Neuronal stem cell (in vitro differentiated cells): Measurements from ENCODE around the gene FAM151B.

Experiments
- DNase-seq: peaks from one replicate; pipeline ENCODE4 v3.0.0-alpha.2; 2013; ENCODE audit warnings: low spot score
- H2AFZ ChIP-seq: one replicate; pipeline ENCODE4 v1.6.1; 2013; ENCODE audit warnings: mild to moderate bottlenecking, low read length, inconsistent platforms
- H2AK5ac ChIP-seq: 2 replicates; pipeline ENCODE4 v1.6.1; 2013; ENCODE audit warnings: low read depth, mild to moderate bottlenecking, inconsistent platforms, low read length, moderate library complexity, mixed read lengths
- H2BK120ac ChIP-seq: 2 replicates; pipeline ENCODE4 v1.6.1; 2013; ENCODE audit warnings: low read depth, mild to moderate bottlenecking, inconsistent platforms, low read length, moderate library complexity, mixed read lengths
- H2BK12ac ChIP-seq: one replicate; pipeline ENCODE4 v1.6.1; 2013; ENCODE audit warnings: low read length, inconsistent platforms
- H2BK15ac ChIP-seq: 2 replicates; pipeline ENCODE4 v1.6.1; 2013; ENCODE audit warnings: mild to moderate bottlenecking, low read length, inconsistent platforms, mixed read lengths
- H2BK5ac ChIP-seq: one replicate; pipeline ENCODE4 v1.6.1; 2013; ENCODE audit warnings: inconsistent platforms, mild to moderate bottlenecking, low read length, moderate library complexity
- H3K14ac ChIP-seq: one replicate; pipeline ENCODE4 v1.6.1; 2013; ENCODE audit warnings: low read length, inconsistent platforms
- H3K18ac ChIP-seq: 2 replicates; pipeline ENCODE4 v1.6.1; 2013; ENCODE audit warnings: low read length, inconsistent platforms
- H3K23ac ChIP-seq: 2 replicates; pipeline ENCODE4 v1.6.1; 2013; ENCODE audit warnings: low read depth, mild to moderate bottlenecking, mixed read lengths, low read length, inconsistent platforms; ENCODE audit not compliant: poor library complexity
- H3K27ac ChIP-seq: replicated peaks from 3 replicates; pipeline ENCODE4 v1.5.1; 2013; ENCODE audit warnings: low read length, inconsistent platforms
- H3K27me3 ChIP-seq, 3 experiments: 2 replicates each; pipeline ENCODE4 v1.6.1; 2013; ENCODE audit warnings: low read length in 3 of 3, mild to moderate bottlenecking in 2 of 3, inconsistent platforms in 1 of 3, low read depth in 1 of 3, mixed read lengths in 1 of 3, moderate library complexity in 1 of 3; ENCODE audit not compliant: control insufficient read depth in 3 of 3, insufficient read depth in 3 of 3
- H3K36me3 ChIP-seq, 2 donors: replicated peaks in 1 of 2; 2 replicates each; pipeline ENCODE4 v1.6.1; 2013; ENCODE audit warnings: low read length in 2 of 2; ENCODE audit not compliant: control insufficient read depth in 2 of 2, insufficient read depth in 2 of 2
- H3K4ac ChIP-seq: 2 replicates; pipeline ENCODE4 v1.6.1; 2013; ENCODE audit warnings: inconsistent platforms, mild to moderate bottlenecking, low read length, moderate library complexity
- H3K4me1 ChIP-seq, 2 donors: 1 replicate in 1 of 2; 2 replicates in 1 of 2; pipeline ENCODE4 v1.6.1; 2013; ENCODE audit warnings: low read length in 2 of 2, low read depth in 1 of 2; ENCODE audit not compliant: control insufficient read depth in 2 of 2, insufficient read depth in 1 of 2
- H3K4me2 ChIP-seq: one replicate; pipeline ENCODE4 v1.6.1; 2013; ENCODE audit warnings: mild to moderate bottlenecking, low read length, inconsistent platforms; ENCODE audit not compliant: insufficient read depth, poor library complexity, severe bottlenecking
- H3K4me3 ChIP-seq, 2 donors: 2 replicates each; pipeline ENCODE4 v1.5.1; 2013; ENCODE audit warnings: low read length in 2 of 2, mild to moderate bottlenecking in 2 of 2, inconsistent platforms in 1 of 2, moderate library complexity in 1 of 2
- H3K79me1 ChIP-seq: one replicate; pipeline ENCODE4 v1.6.1; 2013; ENCODE audit warnings: low read depth, mild to moderate bottlenecking, inconsistent platforms, low read length, moderate library complexity
- H3K9ac ChIP-seq: one replicate; pipeline ENCODE4 v1.6.1; 2013; ENCODE audit warnings: mild to moderate bottlenecking, low read depth, low read length, inconsistent platforms; ENCODE audit not compliant: poor library complexity
- H3K9me3 ChIP-seq, 2 donors: replicated peaks in 1 of 2; 2 replicates each; pipeline versions ENCODE3 to v1.6.1; 2013; ENCODE audit warnings: low read length in 2 of 2, mild to moderate bottlenecking in 2 of 2, inconsistent platforms in 1 of 2, low read depth in 1 of 2, mixed read lengths in 1 of 2, moderate library complexity in 1 of 2; ENCODE audit not compliant: control insufficient read depth in 2 of 2, insufficient read depth in 1 of 2
- H4K8ac ChIP-seq: one replicate; pipeline ENCODE4 v1.6.1; 2013; ENCODE audit warnings: low read depth, mild to moderate bottlenecking, inconsistent platforms, low read length, moderate library complexity
- H4K91ac ChIP-seq: one replicate; pipeline ENCODE4 v1.6.1; 2013; ENCODE audit warnings: low read length, low read depth, mild to moderate bottlenecking, inconsistent platforms; ENCODE audit not compliant: poor library complexity
- WGBS, 2 donors: extraction: QIAGEN DNeasy Blood & Tissue Kit; methylation state at CpG; one replicate each; pipeline ENCODE4 v1.1.7; 2013; ENCODE audit warnings: missing lambda C conversion rate in 2 of 2, mixed read lengths in 1 of 2; ENCODE audit not compliant: insufficient read length in 2 of 2, insufficient replicate concordance in 1 of 2; ENCODE audit errors: extremely low coverage in 2 of 2; 5-methylcytosine and 5-hydroxymethylcytosine counted together

Gene FAM151B

GRCh38 chr5:80569961-80570786 is 82.3 kb downstream of the FAM151B start, which contains the start of gene ANKRD34B:
Gene ANKRD34B, minus strand, starts transcription at chr5:80570280. Its CDS starts 10,261 bp downstream, at chr5:80560019.
- Histone ChIP-seq H3K9ac (peak within 1 kb of the TSS; percentile 60), H3K23ac (peak within 1 kb of the TSS; percentile 77), H3K18ac (peak within 1 kb of the TSS; percentile 89), H2AFZ (peak within 1 kb of the TSS; percentile 97), H3K79me1 (no peaks in the 10 kb centered on the region), H2BK15ac (peak within 1 kb of the TSS; percentile 84), H3K27ac (no peak within 1 kb of the TSS), H3K4me3 (peak within 1 kb of the TSS; percentile 39 to 87), H4K91ac (no peak within 1 kb of the TSS), H2BK120ac (no peak within 1 kb of the TSS), H2AK5ac (no peak within 1 kb of the TSS), H3K36me3 (no peaks in the 10 kb centered on the region), H2BK5ac (peak within 1 kb of the TSS; percentile 14), H4K8ac (no peak within 1 kb of the TSS), H3K9me3 (no peaks in the 10 kb centered on the region), H3K27me3 (peaks cover 5 to 87% (median 27%) of the 10 kb centered on the region in 3 experiments), H3K4ac (no peak within 1 kb of the TSS), H3K4me1 (peaks cover 2 to 3% of the 10 kb centered on the region in 2 donors), H3K4me2 (peak within 1 kb of the TSS; percentile 99), H2BK12ac (no peak within 1 kb of the TSS), H3K14ac (no peak within 1 kb of the TSS)
- peak; percentile 42 for DNase-seq
- no CpG with 5 or more reads among the region's 73 CpGs for WGBS, 2 donors

DNA sequence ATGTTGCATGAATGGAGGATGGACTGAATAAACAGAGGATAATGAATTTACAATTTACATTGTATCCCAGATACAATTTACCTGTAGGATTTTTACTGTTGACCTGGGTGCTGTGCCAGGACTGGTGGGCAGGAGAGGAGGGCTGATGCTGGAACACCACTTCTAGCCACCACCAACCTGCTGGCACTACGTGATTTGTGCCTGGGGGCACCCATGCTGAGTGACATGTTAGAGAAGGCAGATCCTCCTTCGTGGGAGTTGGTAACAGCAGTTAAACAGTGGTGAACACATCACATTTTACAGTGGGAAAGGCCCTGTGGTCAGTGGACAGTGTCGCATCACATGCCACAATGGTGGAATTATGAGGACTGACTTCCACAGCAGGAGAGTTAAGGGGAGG is 85.2 kb downstream of the FAM151B start:
- Histone ChIP-seq H2BK15ac (no peak overlapping the region), H3K27me3 (peaks cover 5 to 68% (median 25%) of the 10 kb centered on the region in 3 experiments), H3K36me3 (no peaks in the 10 kb centered on the region), H4K8ac (no peak overlapping the region), H3K4me1 (peaks cover 2 to 3% of the 10 kb centered on the region in 2 donors), H2AFZ (no peak overlapping the region), H3K9ac (no peak overlapping the region), H3K4ac (no peak overlapping the region), H3K18ac (no peak overlapping the region), H3K23ac (no peak overlapping the region), H3K9me3 (no peaks in the 10 kb centered on the region), H4K91ac (no peak overlapping the region), H3K4me3 (no peak overlapping the region), H3K27ac (no peak overlapping the region), H3K14ac (no peak overlapping the region), H2BK120ac (no peak overlapping the region), H2AK5ac (no peak overlapping the region), H3K4me2 (no peak overlapping the region), H2BK12ac (no peak overlapping the region), H3K79me1 (no peaks in the 10 kb centered on the region), H2BK5ac (no peak overlapping the region)
- no CpG with 5 or more reads among the region's 3 CpGs for WGBS, 2 donors
- DNase-seq, result no peak

GRCh38 chr5:80576383-80576782 is 88.5 kb downstream of the FAM151B start:
- Histone ChIP-seq H3K27ac (no peak overlapping the region), H3K4me3 (no peak overlapping the region), H2BK15ac (no peak overlapping the region), H3K4ac (no peak overlapping the region), H3K4me2 (no peak overlapping the region), H3K79me1 (no peaks in the 10 kb centered on the region), H2BK5ac (no peak overlapping the region), H2BK12ac (no peak overlapping the region), H3K9ac (no peak overlapping the region), H3K27me3 (peaks cover 0 to 35% (median 0%) of the 10 kb centered on the region in 3 experiments), H2AFZ (no peak overlapping the region), H2BK120ac (no peak overlapping the region), H3K23ac (no peak overlapping the region), H3K18ac (no peak overlapping the region), H3K36me3 (no peaks in the 10 kb centered on the region), H3K4me1 (no peaks in the 10 kb centered on the region), H3K9me3 (no peaks in the 10 kb centered on the region), H2AK5ac (no peak overlapping the region), H4K8ac (no peak overlapping the region), H3K14ac (no peak overlapping the region), H4K91ac (no peak overlapping the region)
- no CpG with 5 or more reads among the region's 5 CpGs for WGBS, 2 donors
- DNase-seq, result no peak

DNA sequence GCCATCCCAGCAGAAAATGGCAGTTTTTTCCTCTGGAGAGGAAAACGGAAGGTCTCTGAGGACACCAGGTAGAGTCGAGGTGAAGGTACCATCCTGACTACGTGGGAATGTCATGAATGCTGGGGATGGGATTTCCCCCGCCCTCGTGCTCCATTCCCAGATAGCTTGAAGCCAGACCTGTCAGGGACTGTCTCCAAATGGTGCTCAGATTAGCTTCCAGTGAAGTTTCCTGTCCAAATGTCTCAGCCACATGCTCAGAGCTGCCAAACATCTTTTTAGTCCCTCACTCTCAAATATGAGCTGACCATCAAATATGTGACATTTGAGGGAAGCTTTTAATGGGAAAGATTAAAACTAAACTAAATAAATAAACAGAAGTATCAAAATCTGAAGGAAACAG is 89.8 kb downstream of the FAM151B start:
- Histone ChIP-seq H2BK15ac (no peak overlapping the region), H3K9me3 (no peaks in the 10 kb centered on the region), H2BK5ac (no peak overlapping the region), H4K8ac (no peak overlapping the region), H3K36me3 (no peaks in the 10 kb centered on the region), H3K27ac (no peak overlapping the region), H2BK12ac (no peak overlapping the region), H3K79me1 (no peaks in the 10 kb centered on the region), H3K27me3 (peaks cover 0 to 22% (median 0%) of the 10 kb centered on the region in 3 experiments), H3K23ac (no peak overlapping the region), H3K4me1 (no peaks in the 10 kb centered on the region), H3K9ac (no peak overlapping the region), H2AK5ac (no peak overlapping the region), H3K4ac (no peak overlapping the region), H3K14ac (no peak overlapping the region), H2BK120ac (no peak overlapping the region), H3K4me3 (peak overlapping the region in 1 of 2 donors; percentile 60), H2AFZ (no peak overlapping the region), H3K4me2 (no peak overlapping the region), H4K91ac (no peak overlapping the region), H3K18ac (no peak overlapping the region)
- no CpG with 5 or more reads among the region's 5 CpGs for WGBS, 2 donors
- no peak for DNase-seq
